HG02870 (cell line): ENCODE measurements around the gene TOGARAM1.
A peak's percentile ranks its signal among the peaks of the same experiment; 100 is the strongest.
"Not testable (repeated sequence)": the region's sequence is repeated elsewhere in the genome, so short reads cannot be mapped to it uniquely, and the experiment has no call there.

Experiments
- ATAC-seq: cut with Tn5 transposase; IDR thresholded peaks from one replicate; pipeline ENCODE4 v1.9.1; 2021; ENCODE audit warnings: mild to moderate bottlenecking, moderate library complexity; ENCODE audit not compliant: unreplicated experiment

Gene TOGARAM1

GRCh38 chr14:45039390-45039789, 77.4 kb downstream of the TOGARAM1 start:
- ATAC-seq, result no peak

- ATAC-seq, result no peak
Measured at GRCh38 chr14:45041641-45042040, 79.7 kb downstream of the TOGARAM1 start.

- no peak for ATAC-seq
Measured at GRCh38 chr14:45044638-45045037, 82.6 kb downstream of the TOGARAM1 start.

- no peak for ATAC-seq
Measured at GRCh38 chr14:45048385-45048784, 86.4 kb downstream of the TOGARAM1 start.

DNA sequence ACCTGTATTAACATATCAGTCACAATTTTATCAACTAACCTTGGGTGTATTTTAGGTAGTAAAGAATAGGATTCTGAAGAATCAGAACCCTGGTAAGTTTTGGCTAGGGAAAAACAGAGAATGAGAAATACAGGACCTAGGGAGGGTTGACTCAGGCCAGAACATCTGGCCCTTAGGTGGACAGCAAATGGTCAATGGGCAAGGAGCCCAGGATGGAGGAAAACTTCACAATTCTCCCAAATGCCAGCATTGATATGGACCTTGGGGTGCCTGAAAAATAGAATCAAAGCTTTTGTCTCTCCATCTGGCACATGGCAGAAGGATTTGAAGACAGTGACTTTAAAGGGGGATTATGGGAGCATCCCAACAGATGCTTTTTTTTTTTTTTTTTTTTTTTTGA, 89.2 kb downstream of the TOGARAM1 start:
- no peak for ATAC-seq

- ATAC-seq, result no peak
Measured at GRCh38 chr14:45051896-45052295, 89.9 kb downstream of the TOGARAM1 start.

GRCh38 chr14:45057349-45057748, 95.4 kb downstream of the TOGARAM1 start:
- no peak for ATAC-seq

- no peak for ATAC-seq
Measured at GRCh38 chr14:45057881-45058364, 95.9 kb downstream of the TOGARAM1 start.

- ATAC-seq, result no peak
Measured at GRCh38 chr14:45060551-45060950, 98.6 kb downstream of the TOGARAM1 start.

DNA sequence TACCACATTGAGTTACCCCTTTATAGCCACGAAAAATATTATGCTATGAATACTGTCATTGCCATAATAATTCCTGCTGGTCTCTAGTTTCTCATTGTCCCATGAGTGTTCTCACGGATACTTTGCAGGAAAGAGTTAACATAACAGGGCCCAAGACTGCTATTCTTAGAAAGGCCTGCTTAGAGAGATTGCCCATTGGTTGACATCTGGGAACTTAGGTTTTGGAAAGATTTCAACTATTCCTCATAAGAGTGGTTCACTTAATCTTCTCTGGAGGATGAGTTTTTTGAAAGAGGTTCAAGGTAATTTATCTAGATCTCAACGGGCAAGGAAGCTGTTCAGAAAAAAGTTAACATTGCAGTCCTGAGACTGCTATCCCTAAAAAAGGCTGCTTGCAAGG, 103.5 kb downstream of the TOGARAM1 start:
- no peak for ATAC-seq

DNA sequence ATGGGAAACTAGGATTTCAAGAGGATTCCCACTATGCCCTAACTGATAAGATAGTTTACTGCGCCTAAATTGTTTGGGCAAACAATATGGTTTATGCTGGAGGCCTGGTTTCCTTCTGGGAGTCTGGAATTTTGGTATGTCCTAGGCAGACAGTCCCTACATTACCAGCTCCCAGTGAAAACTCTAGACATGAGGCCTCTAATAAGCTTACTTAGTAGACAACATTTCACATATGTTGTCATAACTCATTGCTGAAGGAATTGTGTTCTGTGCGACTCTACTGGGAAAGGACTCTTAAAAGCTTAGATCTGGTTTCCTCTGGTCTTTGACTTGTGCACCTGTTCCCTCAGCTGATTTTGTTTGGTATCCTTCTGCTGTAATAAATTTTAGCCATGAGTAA, 104.0 kb downstream of the TOGARAM1 start:
- no peak for ATAC-seq

- ATAC-seq, result no peak
Measured at GRCh38 chr14:45066667-45067066, 104.7 kb downstream of the TOGARAM1 start.

DNA sequence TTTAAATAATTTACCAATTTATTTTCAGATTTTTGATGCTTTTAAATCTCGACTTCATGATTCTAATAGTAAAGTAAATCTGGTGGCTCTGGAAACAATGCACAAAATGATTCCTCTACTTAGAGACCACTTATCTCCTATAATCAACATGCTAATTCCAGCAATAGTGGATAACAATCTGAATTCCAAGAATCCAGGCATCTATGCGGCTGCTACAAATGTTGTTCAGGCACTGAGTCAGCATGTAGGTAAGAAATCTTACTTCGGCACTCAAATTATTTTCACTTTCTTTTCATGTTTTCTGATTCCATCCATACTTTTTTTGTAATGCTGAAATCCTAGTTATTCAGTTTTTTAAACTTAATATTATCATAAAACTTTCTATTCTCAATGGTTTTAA, 106.4 kb downstream of the TOGARAM1 start:
- no peak for ATAC-seq

DNA sequence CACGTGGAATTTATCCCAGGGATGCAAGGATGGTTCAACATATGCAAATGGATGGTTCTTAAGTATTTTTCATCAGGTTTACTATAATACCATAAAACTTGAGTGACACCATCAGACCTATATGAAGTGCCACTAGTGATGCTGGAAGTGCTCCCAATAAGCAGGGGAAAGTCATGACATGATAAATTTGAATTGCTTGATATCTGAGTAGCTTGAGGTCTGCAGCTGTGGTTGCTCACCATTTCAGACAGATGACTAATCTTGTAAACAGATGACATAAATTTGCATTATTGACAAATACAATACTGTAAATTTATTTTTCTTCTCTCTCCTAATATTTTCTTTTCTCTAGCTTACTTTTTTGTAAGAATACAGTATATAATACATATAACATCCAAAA, 108.2 kb downstream of the TOGARAM1 start:
- no peak for ATAC-seq

GRCh38 chr14:45072126-45072525, 110.1 kb downstream of the TOGARAM1 start:
- ATAC-seq, result no peak

DNA sequence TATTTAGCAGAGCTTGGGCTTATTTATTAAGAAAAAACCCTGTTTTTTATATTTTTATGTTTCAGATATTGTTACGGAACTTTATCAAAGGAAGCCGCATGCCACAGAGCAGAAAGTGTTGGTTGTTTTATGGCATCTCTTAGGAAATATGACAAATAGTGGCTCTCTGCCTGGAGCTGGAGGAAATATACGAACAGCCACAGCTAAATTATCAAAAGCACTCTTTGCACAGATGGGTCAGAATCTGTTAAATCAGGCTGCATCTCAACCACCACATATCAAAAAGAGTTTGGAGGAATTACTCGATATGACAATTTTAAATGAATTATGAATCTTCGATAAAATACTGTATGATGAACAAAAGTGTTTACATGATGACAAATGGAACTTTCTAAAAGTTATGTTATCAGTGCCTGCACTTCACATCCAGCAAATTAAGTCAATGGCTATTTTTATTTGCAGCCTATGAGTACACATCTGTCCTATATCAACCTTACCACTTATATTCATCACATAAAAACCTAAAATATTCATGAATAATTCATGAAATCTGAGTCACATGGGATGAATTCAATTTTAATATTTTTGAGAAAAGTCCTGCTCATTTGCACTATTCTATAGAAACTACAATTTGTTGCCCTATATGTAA, 111.4 kb downstream of the TOGARAM1 start:
- no peak for ATAC-seq

- ATAC-seq, result no peak
Measured at GRCh38 chr14:45078323-45078722, 116.3 kb downstream of the TOGARAM1 start.

DNA sequence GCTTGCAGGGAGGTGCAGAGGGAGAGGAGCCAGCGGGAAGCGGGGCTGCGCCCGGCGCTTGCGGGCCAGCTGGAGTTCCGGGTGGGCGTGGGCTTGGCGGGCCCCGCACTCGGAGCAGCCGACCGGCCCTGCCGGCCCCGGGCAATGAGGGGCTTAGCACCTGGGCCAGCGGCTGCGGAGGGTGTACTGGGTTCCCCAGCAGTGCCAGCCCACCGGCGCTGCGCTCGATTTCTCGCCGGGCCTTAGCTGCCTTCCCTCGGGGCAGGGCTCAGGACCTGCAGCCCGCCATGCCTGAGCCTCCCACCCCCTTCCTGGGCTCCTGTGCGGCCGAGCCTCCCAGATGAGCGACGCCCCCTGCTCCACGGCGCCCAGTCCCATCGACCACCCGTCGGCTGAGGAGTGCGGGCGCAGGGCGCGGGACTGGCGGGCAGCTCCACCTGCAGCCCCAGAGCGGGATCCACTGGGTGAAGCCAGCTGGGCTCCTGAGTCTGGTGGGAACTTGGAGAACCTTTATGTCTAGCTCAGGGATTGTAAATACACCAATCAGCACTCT, 118.5 kb downstream of the TOGARAM1 start:
- not testable (repeated sequence) for ATAC-seq

GRCh38 chr14:45081096-45081495, 119.1 kb downstream of the TOGARAM1 start:
- ATAC-seq, result not testable (repeated sequence)

DNA sequence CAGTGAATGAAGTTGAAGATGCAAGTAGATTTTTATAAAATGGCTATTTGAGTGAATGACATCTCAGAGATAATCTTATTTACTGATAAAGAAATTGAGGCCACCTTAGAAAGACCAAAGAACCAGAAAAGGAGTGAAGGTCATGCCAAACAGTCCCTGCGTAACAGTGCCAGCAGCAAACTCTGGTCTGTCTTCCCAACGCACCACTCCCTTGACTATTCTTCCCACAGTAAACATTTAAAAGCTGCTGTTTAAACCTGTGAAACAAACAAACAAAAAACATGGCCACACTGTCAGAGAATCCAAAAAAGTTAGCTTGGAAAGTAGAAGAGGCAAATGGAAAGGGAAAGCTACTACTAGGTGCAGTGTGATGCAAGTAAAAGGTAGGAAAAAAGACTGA, 120.4 kb downstream of the TOGARAM1 start:
- no peak for ATAC-seq

DNA sequence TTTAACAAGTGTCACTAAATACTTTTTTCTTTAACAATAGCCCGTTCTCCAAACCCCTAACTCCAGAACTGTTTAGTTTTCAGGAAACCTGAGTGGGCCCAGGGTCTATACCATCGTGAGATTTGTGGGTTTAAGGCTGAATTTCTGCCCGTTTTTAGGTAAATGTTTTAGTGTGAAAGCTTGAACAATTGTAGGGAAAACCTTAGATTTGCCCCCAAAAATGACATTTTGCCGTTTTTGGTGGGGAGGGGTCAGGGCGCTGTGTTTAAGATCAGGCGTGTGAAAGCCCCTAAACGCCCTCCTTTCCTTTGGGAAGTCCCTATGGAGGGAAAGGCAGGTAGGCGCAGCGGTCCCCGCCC, 121.6 kb downstream of the TOGARAM1 start:
- ATAC-seq, result no peak

DNA sequence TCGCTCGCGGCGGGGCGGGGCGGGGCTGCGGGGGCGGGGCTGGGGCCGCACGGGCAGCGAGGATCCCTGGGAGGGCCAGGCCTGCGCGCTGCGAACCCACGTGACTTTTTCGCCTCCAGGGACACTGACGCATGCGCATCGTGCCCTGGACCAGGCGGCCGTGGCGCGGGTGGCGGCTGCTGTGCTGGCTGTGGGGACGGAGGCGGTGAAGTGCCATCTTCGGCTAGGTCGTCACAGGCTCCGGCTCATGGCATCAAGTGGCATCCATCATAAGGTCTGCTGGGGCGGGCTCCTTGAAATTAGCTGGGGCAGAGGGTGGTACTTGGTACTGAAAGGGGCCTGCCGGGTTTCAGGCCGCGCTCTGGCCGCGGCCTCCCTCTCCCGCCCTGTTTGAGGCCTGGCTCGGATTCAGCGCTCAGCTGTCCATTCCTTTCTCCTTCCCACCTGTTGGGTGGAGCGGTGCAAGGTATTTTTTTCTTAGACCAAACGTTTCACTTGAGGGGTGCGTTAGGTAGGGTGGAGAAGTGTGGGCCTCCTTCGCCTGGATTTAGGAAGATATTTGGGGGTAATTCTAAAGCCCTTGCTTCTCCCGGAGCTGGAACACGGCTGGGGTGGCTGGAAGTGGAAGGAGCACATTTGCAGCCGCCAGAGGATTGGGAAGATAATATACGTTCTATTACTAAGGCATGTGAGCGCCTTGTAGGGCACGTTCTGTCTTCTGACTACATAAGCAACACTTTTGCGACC, 122.2 kb downstream of the TOGARAM1 start, which contains the start of gene PRPF39:
Gene PRPF39 (plus strand): TSS at position 141 of the 747 bp plus-strand sequence. CDS start 11,124 bp downstream, outside the sequence.
- ATAC-seq, result peak; percentile 84
